ENCODE measurements around the gene AKAP6. TPM values are rescaled to one million over a fixed set of nuclear protein-coding genes. Genes with fewer than 3 reads are reported as not detected.

Gene AKAP6
- total and polyA plus RNA-seq, 2 experiments from 2014 or later, result 0.38 to 0.42 TPM

- no peak overlapping the region for H3K27ac Mint-ChIP-seq
- Histone ChIP-seq H3K9me2 (ENCODE audit: insufficient read depth) (no peaks in the 10 kb centered on the region), H3K4me3 (no peak overlapping the region), H3K27me3 (ENCODE audit: insufficient read depth) (no peaks in the 10 kb centered on the region), H3K4me2 (no peak overlapping the region), H4K20me1 (replicated peaks; ENCODE audit: insufficient read depth) (no peaks in the 10 kb centered on the region), H3F3A (replicated peaks; ENCODE audit: low read depth) (no peaks in the 10 kb centered on the region), H3K36me3 (ENCODE audit: insufficient read depth) (no peaks in the 10 kb centered on the region), H3K4me1 (ENCODE audit: insufficient read depth) (no peaks in the 10 kb centered on the region), H3K27ac (ENCODE audit: low read depth) (no peak overlapping the region), H2AFZ (no peak overlapping the region), H3K79me2 (replicated peaks; ENCODE audit: insufficient read depth) (no peaks in the 10 kb centered on the region)
- no peaks in the 10 kb centered on the region for H3K4me1 Mint-ChIP-seq
- H3K27me3 Mint-ChIP-seq (ENCODE audit: insufficient read depth, low read depth, poor library complexity), result no peaks in the 10 kb centered on the region
- no peak for ATAC-seq
- H3K36me3 Mint-ChIP-seq (ENCODE audit: low read depth), result 0 out of 3 replicates have a peak, but pooled peaks cover 2% of the 10 kb centered on the region
- H3K4me3 Mint-ChIP-seq, result no peak overlapping the region
- DNase-seq (ENCODE audit: low spot score), result no peak
- no peak for TF ChIP-seq POLR2AphosphoS5 (IDR thresholded peaks at IDR 0.05; ENCODE audit: low read depth)
- TF ChIP-seq JUNB (IDR thresholded peaks at IDR 0.05; ENCODE audit: unreplicated experiment), result no peak
- no peak for TF ChIP-seq EZH2 (IDR thresholded peaks at IDR 0.05; ENCODE audit: low read depth, unreplicated experiment)
- TF ChIP-seq ZNF114 (CRISPR knock-in tag; IDR thresholded peaks at IDR 0.05), result no peak
- no peak for TF ChIP-seq CREB1 (CRISPR knock-in tag; IDR thresholded peaks at IDR 0.05; ENCODE audit: low read depth)
- TF ChIP-seq ZNF331 (CRISPR knock-in tag; IDR thresholded peaks at IDR 0.05; ENCODE audit: low read depth), result no peak
- no peak for TF ChIP-seq NANOG (IDR thresholded peaks at IDR 0.05; ENCODE audit: borderline replicate concordance)
- no peak for TF ChIP-seq CTCF (conservative IDR thresholded peaks at IDR 0.05; ENCODE audit: low read depth in 2 of 2)
- no peak for TF ChIP-seq ETS1 (IDR thresholded peaks at IDR 0.05)
- no peak for TF ChIP-seq STAT1 (IDR thresholded peaks at IDR 0.05; ENCODE audit: unreplicated experiment)
- no peak for TF ChIP-seq ZNF462 (CRISPR knock-in tag; IDR thresholded peaks at IDR 0.05)
- no peak for TF ChIP-seq REST (IDR thresholded peaks at IDR 0.05; ENCODE audit: unreplicated experiment)
- TF ChIP-seq EZH2phosphoT487 (IDR thresholded peaks at IDR 0.05; ENCODE audit: unreplicated experiment), result no peak
- peaks cover 7% of the 10 kb centered on the region; the same call in 2 of the 3 replicates for H3K9me3 Mint-ChIP-seq
Measured at GRCh38 chr14:32512813-32513212, 183.7 kb downstream of the AKAP6 start.

Measured in GM23338 (cell line).